HG02763 (cell line): Measurements from ENCODE around the gene FST.

Experiments
- ATAC-seq: cut with Tn5 transposase; IDR thresholded peaks from one replicate; pipeline ENCODE4 v1.9.1; 2021; ENCODE audit warnings: mild to moderate bottlenecking, moderate library complexity; ENCODE audit not compliant: unreplicated experiment

The FST gene

GRCh38 chr5:53508125-53508524, 27.7 kb downstream of the FST start:
- ATAC-seq, result no peak

GRCh38 chr5:53512539-53512938, 32.1 kb downstream of the FST start:
- no peak for ATAC-seq

GRCh38 chr5:53515988-53516387, 35.6 kb downstream of the FST start:
- no peak for ATAC-seq

- no peak for ATAC-seq
These were observed 40.4 kb downstream of the FST start for GRCh38 chr5:53520813-53521212.
